Right lobe of liver (tissue), 4 donors: Measurements from ENCODE around the gene BDKRB2.

ENCODE experiments used
- CTCF ChIP-seq, 4 donors: fragments of 200-600 bp in 3 of 4; fragments of 450-650 bp in 1 of 4; IDR thresholded peaks; one replicate each; pipeline versions ENCODE4 v1.5.1 to v1.8.0; 2016 to 2022; ENCODE audit warnings: antibody characterized with exemption in 4 of 4, mild to moderate bottlenecking in 2 of 4
- POLR2A ChIP-seq: fragments of 450-650 bp; IDR thresholded peaks from one replicate; pipeline ENCODE4 v1.6.1; 2017; ENCODE audit warnings: antibody characterized with exemption, mild to moderate bottlenecking
- donor health status: DM: no; HTN: no; CAD: no.
- donor health status: DM: no; HTN: no; CAD: no.
- donor health status: DM: no; HTN: yes; CAD: no.

GRCh38 chr14:96165493-96166436 lies 38.9 kb upstream of the BDKRB2 start:
- TF ChIP-seq CTCF (IDR thresholded peaks at IDR 0.05) (no peak), POLR2A (no peak)
